WTC11 (cell line): ENCODE data around the gene HPCAL1.

Experiments
- ATF2 ChIP-seq: sonication (generic); formaldehyde crosslinking; IDR thresholded peaks from 2 replicates; pipeline ENCODE4 v1.8.1; 2022; ENCODE audit warnings: low read depth, missing genetic modification reagents, borderline replicate concordance
- CREM ChIP-seq: sonication (generic); formaldehyde crosslinking; IDR thresholded peaks from 2 replicates; pipeline ENCODE4 v1.8.1; 2022; ENCODE audit warnings: mild to moderate bottlenecking, missing genetic modification reagents, moderate library complexity
- CTCF ChIP-seq: fragments of 200-600 bp; IDR thresholded peaks from 2 replicates; pipeline ENCODE4 v1.8.0; 2022; ENCODE audit warnings: antibody characterized with exemption
- ELF4 ChIP-seq: sonication (generic); formaldehyde crosslinking; IDR thresholded peaks from 2 replicates; pipeline ENCODE4 v1.8.1; 2022; ENCODE audit warnings: low read depth, mild to moderate bottlenecking, moderate library complexity, missing genetic modification reagents
- FOXK1 ChIP-seq: sonication (generic); formaldehyde crosslinking; IDR thresholded peaks from 2 replicates; pipeline ENCODE4 v1.8.0; 2022; ENCODE audit warnings: mild to moderate bottlenecking, moderate library complexity, missing genetic modification reagents
- HMGXB4 ChIP-seq: sonication (generic); formaldehyde crosslinking; IDR thresholded peaks from 2 replicates; pipeline ENCODE4 v1.8.1; 2023; ENCODE audit warnings: mild to moderate bottlenecking, moderate library complexity, missing genetic modification reagents
- JUN ChIP-seq: sonication (generic); formaldehyde crosslinking; IDR thresholded peaks from 2 replicates; pipeline ENCODE4 v1.8.0; 2023; ENCODE audit warnings: mild to moderate bottlenecking, missing genetic modification reagents
- NFE2L1 ChIP-seq: sonication (generic); formaldehyde crosslinking; IDR thresholded peaks from 2 replicates; pipeline ENCODE4 v1.8.1; 2023; ENCODE audit warnings: missing genetic modification reagents
- STAT6 ChIP-seq: sonication (generic); formaldehyde crosslinking; conservative IDR thresholded peaks from 2 replicates; pipeline ENCODE4 v1.8.1; 2023; ENCODE audit warnings: mild to moderate bottlenecking, low read depth, missing genetic modification reagents, moderate library complexity
- USF1 ChIP-seq: sonication (generic); formaldehyde crosslinking; IDR thresholded peaks from 2 replicates; pipeline ENCODE4 v1.8.0; 2022; ENCODE audit warnings: mild to moderate bottlenecking, missing genetic modification reagents
- USF2 ChIP-seq: sonication (generic); formaldehyde crosslinking; IDR thresholded peaks from 2 replicates; pipeline ENCODE4 v1.8.1; 2023; ENCODE audit warnings: mild to moderate bottlenecking, missing genetic modification reagents, moderate library complexity
- ZMAT4 ChIP-seq: fragments of 250-450 bp; sonication (Bioruptor Pico); IDR thresholded peaks from 2 replicates; pipeline ENCODE4 v1.9.0; 2021; ENCODE audit warnings: mild to moderate bottlenecking
- ZNF121 ChIP-seq: sonication (generic); formaldehyde crosslinking; IDR thresholded peaks from 2 replicates; pipeline ENCODE4 v1.8.0; 2023; ENCODE audit warnings: missing genetic modification reagents
- ZNF423 ChIP-seq: fragments of 250-450 bp; sonication (Bioruptor Pico); IDR thresholded peaks from 2 replicates; pipeline ENCODE4 v2.1.2; 2022; ENCODE audit warnings: mild to moderate bottlenecking, moderate library complexity

GRCh38 chr2:10410001-10410822, 107.5 kb downstream of the HPCAL1 start:
- no peak for TF ChIP-seq STAT6 (CRISPR knock-in tag)
- TF ChIP-seq JUN (CRISPR knock-in tag) = no peak
- no peak for TF ChIP-seq CTCF
- no peak for TF ChIP-seq CREM (CRISPR knock-in tag)
- TF ChIP-seq USF1 (CRISPR knock-in tag) = no peak
- no peak for TF ChIP-seq ZNF121 (CRISPR knock-in tag)
- TF ChIP-seq ELF4 = no peak
- no peak for TF ChIP-seq FOXK1
- no peak for TF ChIP-seq ZNF423 (CRISPR knock-in tag)
- TF ChIP-seq ZMAT4 = no peak
- no peak for TF ChIP-seq ATF2 (CRISPR knock-in tag)
- TF ChIP-seq NFE2L1 (CRISPR knock-in tag) = no peak
- TF ChIP-seq HMGXB4 (CRISPR knock-in tag) = no peak
- no peak for TF ChIP-seq USF2 (CRISPR knock-in tag)
